ENCODE measurements around the gene RCOR1.

Gene RCOR1

GRCh38 chr14:102728501-102728900, 136.1 kb downstream of the RCOR1 start:
- DNase-seq: no peak

- DNase-seq: no peak
Observed at GRCh38 chr14:102729268-102729667, 136.8 kb downstream of the RCOR1 start.

- no peak for DNase-seq
Observed at GRCh38 chr14:102729825-102730224, 137.4 kb downstream of the RCOR1 start.

- DNase-seq: no peak
Observed at GRCh38 chr14:102731101-102731870, 138.8 kb downstream of the RCOR1 start.

- DNase-seq: no peak
Observed at GRCh38 chr14:102731871-102732800, 139.7 kb downstream of the RCOR1 start.

- DNase-seq: no peak
Observed at GRCh38 chr14:102732924-102733323, 140.5 kb downstream of the RCOR1 start.

- no peak for DNase-seq
Observed at GRCh38 chr14:102733326-102733725, 140.9 kb downstream of the RCOR1 start.

- no peak for DNase-seq
Observed at GRCh38 chr14:102734436-102734835, 142.0 kb downstream of the RCOR1 start.

- no peak for DNase-seq
Observed at GRCh38 chr14:102736956-102737355, 144.5 kb downstream of the RCOR1 start.

- no peak for DNase-seq
Observed at GRCh38 chr14:102737402-102738372, 145.2 kb downstream of the RCOR1 start.

GRCh38 chr14:102738373-102739189, 146.1 kb downstream of the RCOR1 start:
- no peak for DNase-seq

GRCh38 chr14:102739190-102739469, 146.7 kb downstream of the RCOR1 start:
- no peak for DNase-seq

- DNase-seq: no peak
Observed at GRCh38 chr14:102746634-102747438, 154.4 kb downstream of the RCOR1 start.

- no peak for DNase-seq
Observed at GRCh38 chr14:102748806-102749205, 156.4 kb downstream of the RCOR1 start.

- DNase-seq: no peak
Observed at GRCh38 chr14:102749393-102750305, 157.2 kb downstream of the RCOR1 start.

GRCh38 chr14:102750376-102750775, 157.9 kb downstream of the RCOR1 start:
- no peak for DNase-seq

- no peak for DNase-seq
Observed at GRCh38 chr14:102751088-102751487, 158.6 kb downstream of the RCOR1 start.

GRCh38 chr14:102752239-102752847, 159.9 kb downstream of the RCOR1 start:
- no peak for DNase-seq
